ENCODE results near the gene LRRC59. TPM values are rescaled to one million over a fixed set of nuclear protein-coding genes. Genes with fewer than 3 reads are reported as not detected.

LRRC59 gene
- total RNA-seq, 1 experiment from 2014 or later = 177 TPM

DNA sequence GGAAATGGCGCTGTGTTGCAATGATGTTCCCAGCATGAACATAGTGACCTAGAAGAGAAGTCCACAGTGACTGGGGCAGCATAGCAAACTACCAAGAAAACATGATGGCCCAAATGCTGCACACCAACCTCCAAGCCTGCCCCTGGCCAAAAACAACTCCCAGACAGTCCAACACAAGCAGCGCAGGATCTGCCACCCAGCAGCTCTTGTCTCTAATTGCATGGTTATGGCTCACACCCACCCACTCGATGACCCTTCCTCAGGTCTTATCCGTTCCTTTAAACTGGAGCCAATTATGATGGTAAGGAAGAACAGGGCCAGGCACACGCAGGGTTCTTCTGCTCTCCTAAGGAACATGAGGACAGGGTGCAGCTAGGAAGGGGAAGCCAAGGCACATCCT, 27.3 kb downstream of the LRRC59 start:
- CTCF ChIA-PET = no interaction called here
- no TSS peak for BruUV-seq (replicated peaks)

DNA sequence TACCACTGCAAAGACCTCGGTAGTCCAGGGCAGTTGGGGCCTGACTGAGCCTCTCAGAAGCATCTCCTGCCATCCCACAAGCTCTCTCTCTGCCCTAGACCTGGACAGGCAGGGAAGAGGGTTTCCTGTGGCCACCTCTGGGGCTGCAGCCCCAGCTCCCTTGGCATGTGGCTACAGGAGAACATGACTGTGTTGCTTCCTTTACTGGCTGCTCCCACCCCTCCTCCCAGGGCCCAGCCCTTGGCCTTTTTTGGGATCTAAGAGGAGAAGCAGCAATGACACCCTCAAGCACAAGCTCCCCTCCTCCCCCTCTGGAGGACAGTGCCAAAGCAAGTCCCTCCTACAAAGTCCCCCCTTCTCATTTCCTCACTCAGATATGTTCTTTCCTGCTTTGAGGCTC, 29.9 kb downstream of the LRRC59 start:
- intact Hi-C loops (cut with micrococcal nuclease; ENCODE audit: unreplicated experiment) = no loop called here
- DNase-seq (ENCODE audit: low spot score) = no peak
- CTCF ChIA-PET = no interaction called here

More for the DNA sequence above, 27.3 kb downstream of the LRRC59 start:
- no peaks in the 10 kb centered on the region for H3K27me3 ChIP-seq (replicated peaks; ENCODE audit: insufficient read depth, low read depth, low read length, poor library complexity)
- peaks cover 44% of the 10 kb centered on the region for H3K36me3 ChIP-seq (ENCODE audit: insufficient read depth, low read length, poor library complexity, severe bottlenecking)
- H3K4me1 ChIP-seq (ENCODE audit: insufficient read depth, low read length, poor library complexity, severe bottlenecking) = peaks cover 5% of the 10 kb centered on the region
- intact Hi-C loops (cut with micrococcal nuclease; ENCODE audit: unreplicated experiment) = loop anchor here (10.0 kb wide), 1 partner anchor 105 kb away; the partner anchor contains the start of gene RSAD1
- no peaks in the 10 kb centered on the region for H3K9me3 ChIP-seq (ENCODE audit: low read depth, low read length, poor library complexity, severe bottlenecking)
- no peak overlapping the region for H3K4me3 ChIP-seq (ENCODE audit: low read depth, low read length, poor library complexity, severe bottlenecking)
- TF ChIP-seq EZH2 (IDR thresholded peaks at IDR 0.05; ENCODE audit: borderline replicate concordance, low read depth, low read length, poor library complexity, severe bottlenecking) (no peak), CTCF (conservative IDR thresholded peaks at IDR 0.05; ENCODE audit: low read depth, low read length) (no peak)
- no peak for DNase-seq (ENCODE audit: low spot score)
- H3K27ac ChIP-seq (ENCODE audit: low read depth, low read length, poor library complexity, severe bottlenecking) = no peak overlapping the region
- POLR2A ChIA-PET (ENCODE audit: low non-redundant PET) = no interaction called here

GRCh38 chr17:50365649-50366393, 31.5 kb downstream of the LRRC59 start:
- Histone ChIP-seq H3K4me1 (ENCODE audit: insufficient read depth, low read length, poor library complexity, severe bottlenecking) (no peaks in the 10 kb centered on the region), H3K27ac (ENCODE audit: low read depth, low read length, poor library complexity, severe bottlenecking) (no peak overlapping the region), H3K4me3 (ENCODE audit: low read depth, low read length, poor library complexity, severe bottlenecking) (no peak overlapping the region), H3K27me3 (replicated peaks; ENCODE audit: insufficient read depth, low read depth, low read length, poor library complexity) (no peaks in the 10 kb centered on the region), H3K36me3 (ENCODE audit: insufficient read depth, low read length, poor library complexity, severe bottlenecking) (peaks cover 42% of the 10 kb centered on the region), H3K9me3 (ENCODE audit: low read depth, low read length, poor library complexity, severe bottlenecking) (no peaks in the 10 kb centered on the region)
- ChIA-PET CTCF (no interaction called here), POLR2A (ENCODE audit: low non-redundant PET) (interaction anchor here (0.6 kb wide), 1 partner anchor 179 kb away, joined by 3 read pairs; no protein-coding TSS in a partner anchor)
- TF ChIP-seq EZH2 (IDR thresholded peaks at IDR 0.05; ENCODE audit: borderline replicate concordance, low read depth, low read length, poor library complexity, severe bottlenecking) (no peak), CTCF (conservative IDR thresholded peaks at IDR 0.05; ENCODE audit: low read depth, low read length) (no peak)
- intact Hi-C loops (cut with micrococcal nuclease; ENCODE audit: unreplicated experiment) = no loop called here
- DNase-seq (ENCODE audit: low spot score) = no peak
- BruUV-seq (replicated peaks) = no TSS peak

More for the DNA sequence above, 29.9 kb downstream of the LRRC59 start:
- H3K9me3 ChIP-seq (ENCODE audit: low read depth, low read length, poor library complexity, severe bottlenecking) = no peaks in the 10 kb centered on the region
- peaks cover 5% of the 10 kb centered on the region for H3K4me1 ChIP-seq (ENCODE audit: insufficient read depth, low read length, poor library complexity, severe bottlenecking)
- H3K4me3 ChIP-seq (ENCODE audit: low read depth, low read length, poor library complexity, severe bottlenecking) = no peak overlapping the region
- POLR2A ChIA-PET (ENCODE audit: low non-redundant PET) = no interaction called here
- H3K27ac ChIP-seq (ENCODE audit: low read depth, low read length, poor library complexity, severe bottlenecking) = no peak overlapping the region
- H3K36me3 ChIP-seq (ENCODE audit: insufficient read depth, low read length, poor library complexity, severe bottlenecking) = peaks cover 45% of the 10 kb centered on the region
- TF ChIP-seq CTCF (conservative IDR thresholded peaks at IDR 0.05; ENCODE audit: low read depth, low read length) = no peak
- no peak for TF ChIP-seq EZH2 (IDR thresholded peaks at IDR 0.05; ENCODE audit: borderline replicate concordance, low read depth, low read length, poor library complexity, severe bottlenecking)
- H3K27me3 ChIP-seq (replicated peaks; ENCODE audit: insufficient read depth, low read depth, low read length, poor library complexity) = no peaks in the 10 kb centered on the region
- BruUV-seq (replicated peaks) = no TSS peak

Measured in A673 (cell line).